Cardiac fibroblast (primary cell): ENCODE results near the gene SAE1.

Experiments used
- DNase-seq, 2 donors: peaks; one replicate each; pipeline versions ENCODE4 v3.0.0 to v3.0.0-alpha.2; 2010; ENCODE audit warnings: low read depth in 2 of 2
- H3K4me3 ChIP-seq, 2 donors: replicated peaks in 1 of 2; 1 replicate in 1 of 2; 2 replicates in 1 of 2; pipeline ENCODE4 v1.5.1; 2011; ENCODE audit warnings: low read depth in 2 of 2, low read length in 2 of 2, mild to moderate bottlenecking in 2 of 2, moderate library complexity in 1 of 2
- CTCF ChIP-seq: IDR thresholded peaks from one replicate; pipeline ENCODE4 v1.5.1; 2011; ENCODE audit warnings: low read depth, mild to moderate bottlenecking, low read length, inconsistent platforms

Gene SAE1

GRCh38 chr19:47209319-47210179, 78.9 kb downstream of the SAE1 start:
- no peak for DNase-seq
- no peak overlapping the region for H3K4me3 ChIP-seq
- TF ChIP-seq CTCF, result no peak

- DNase-seq, result no peak
- TF ChIP-seq CTCF, result no peak
- H3K4me3 ChIP-seq, result no peak overlapping the region
Measured at GRCh38 chr19:47210180-47210490, 79.5 kb downstream of the SAE1 start.

DNA sequence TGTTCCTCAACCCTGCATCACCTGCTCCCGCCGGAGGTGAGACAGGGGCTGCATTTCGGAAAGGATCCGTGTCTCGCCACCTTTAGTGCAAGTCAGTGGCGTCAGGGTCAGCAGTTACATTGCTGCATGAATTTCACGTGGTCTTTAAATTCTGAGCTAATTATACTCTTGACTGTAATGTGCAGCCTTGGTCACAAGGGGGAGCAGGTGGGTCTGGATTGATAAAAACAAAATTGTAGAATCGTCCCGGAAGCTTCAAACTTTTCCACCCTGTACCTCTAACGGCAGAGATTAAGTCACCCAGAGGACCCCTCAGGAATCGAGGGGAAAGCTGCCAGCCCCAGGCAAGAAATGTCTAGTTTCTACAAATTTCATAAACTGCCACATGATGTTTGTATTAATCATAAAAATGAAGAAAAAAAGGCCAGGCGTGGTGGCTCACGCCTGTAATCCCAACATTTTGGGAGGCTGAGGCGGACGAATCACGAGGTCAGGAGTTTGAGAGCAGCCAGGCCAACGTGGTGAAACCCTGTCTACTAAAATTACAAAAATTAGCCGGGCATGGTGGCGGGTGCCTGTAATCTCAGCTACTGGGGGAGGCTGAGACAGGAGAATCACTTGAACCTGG, 80.2 kb downstream of the SAE1 start:
- peak; percentile 85 for TF ChIP-seq CTCF
- DNase-seq, result peak; percentile 86 to 89
- no peak overlapping the region for H3K4me3 ChIP-seq

- no peak for DNase-seq
- no peak overlapping the region for H3K4me3 ChIP-seq
- no peak for TF ChIP-seq CTCF
Measured at GRCh38 chr19:47215581-47215980, 84.9 kb downstream of the SAE1 start.

DNA sequence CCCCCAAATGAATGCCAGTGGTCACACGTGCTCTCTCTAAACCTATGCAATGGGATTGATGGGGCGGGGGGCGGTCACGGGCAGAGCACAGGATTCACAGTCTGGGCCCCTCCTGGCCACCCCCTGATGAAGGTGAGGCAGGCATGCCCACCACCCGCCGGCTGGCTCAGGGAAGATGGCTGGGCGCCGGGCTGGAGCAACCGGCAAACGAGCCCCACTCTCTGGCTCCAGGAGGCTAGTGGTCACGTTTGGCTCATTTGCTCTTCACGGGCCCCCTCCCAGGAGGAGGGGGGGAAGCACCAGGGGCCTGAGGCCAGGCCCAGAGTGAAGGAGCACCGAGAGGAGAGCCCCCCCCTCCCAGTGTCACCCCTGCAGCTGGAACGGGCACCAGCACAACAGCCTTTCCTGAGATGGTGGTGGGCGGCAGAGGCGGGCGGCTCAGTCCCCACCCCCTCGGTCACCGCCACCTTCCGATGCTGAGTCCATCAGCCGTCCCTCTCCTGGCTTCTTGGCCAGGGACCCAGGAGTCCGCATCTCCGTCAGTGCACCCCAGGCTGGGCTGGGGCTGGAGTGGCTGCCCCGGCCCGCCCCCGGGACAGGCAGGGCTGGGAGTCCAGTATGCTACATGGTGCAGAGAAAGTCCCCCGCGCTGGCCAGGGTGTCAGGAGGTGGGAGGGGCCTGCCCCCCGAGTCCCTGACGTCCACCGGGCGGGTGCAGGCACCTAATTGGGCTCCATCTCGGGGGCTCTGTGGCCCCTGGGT, 90.6 kb downstream of the SAE1 start:
- DNase-seq, result no peak
- H3K4me3 ChIP-seq, result no peak overlapping the region
- TF ChIP-seq CTCF, result no peak

DNA sequence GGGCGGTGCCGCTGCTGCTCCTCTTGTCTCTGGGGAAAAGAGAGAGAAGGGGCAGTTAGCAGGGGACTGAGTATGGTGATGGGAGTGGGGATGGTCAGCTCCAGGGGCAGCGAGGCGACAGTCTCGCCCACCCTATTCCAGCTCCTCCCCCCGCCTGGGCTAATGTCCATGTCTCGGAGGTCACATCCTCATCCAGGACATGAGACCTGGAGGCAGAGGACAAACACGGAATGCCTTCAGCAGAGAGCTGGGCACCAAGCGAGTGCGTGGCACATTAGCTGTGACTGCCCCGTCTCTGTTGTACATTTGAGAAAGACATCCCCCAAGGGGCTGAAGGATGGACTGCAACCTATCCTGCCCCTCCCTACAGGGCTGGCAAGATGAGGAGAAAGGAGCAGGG, 91.3 kb downstream of the SAE1 start:
- no peak for DNase-seq
- TF ChIP-seq CTCF, result no peak

More for the DNA sequence above, 91.3 kb downstream of the SAE1 start:
- H3K4me3 ChIP-seq, result no peak overlapping the region
